K562 (cell line): ENCODE results near the gene HTRA3. TPM values are rescaled to one million over a fixed set of nuclear protein-coding genes. Genes with fewer than 3 reads are reported as not detected.

ENCODE experiments used
- CHD4 ChIP-seq: fragments of 200-600 bp; sonication (generic); IDR thresholded peaks from 3 replicates; pipeline ENCODE4 v1.6.1; 2012; ENCODE audit warnings: low read depth, mild to moderate bottlenecking, mixed read lengths, low read length, inconsistent platforms; ENCODE audit not compliant: insufficient read depth, insufficient replicate concordance, poor library complexity, severe bottlenecking
- CREB3L1 ChIP-seq: fragments of 450-650 bp; IDR thresholded peaks from 2 replicates; pipeline ENCODE4 v1.6.1; 2014; ENCODE audit warnings: low read depth, mild to moderate bottlenecking, moderate library complexity, borderline replicate concordance
- CREBBP ChIP-seq: IDR thresholded peaks from one replicate; pipeline ENCODE4 v1.6.1; 2012; ENCODE audit warnings: low read depth, mild to moderate bottlenecking, control low read depth, inconsistent platforms, low read length
- E2F1 ChIP-seq: sonication (generic); formaldehyde crosslinking; IDR thresholded peaks from 2 replicates; pipeline ENCODE4 v1.8.1; 2023; ENCODE audit warnings: mild to moderate bottlenecking, missing genetic modification reagents, moderate library complexity
- E2F3 ChIP-seq: fragments of 250-450 bp; sonication (Bioruptor Pico); IDR thresholded peaks from 2 replicates; pipeline ENCODE4 v1.4.0; 2020; ENCODE audit warnings: mild to moderate bottlenecking
- HDAC1 ChIP-seq, 2 experiments: fragments of 450-650 bp; IDR thresholded peaks; 2 replicates each; pipeline ENCODE4 v1.6.1; 2016 to 2017; ENCODE audit warnings: inconsistent platforms in 1 of 2, mild to moderate bottlenecking in 1 of 2, moderate library complexity in 1 of 2
- HOXB6 ChIP-seq: fragments of 250-450 bp; sonication (Bioruptor Pico); IDR thresholded peaks from 2 replicates; pipeline ENCODE4 v1.5.1; 2022; ENCODE audit warnings: mild to moderate bottlenecking, borderline replicate concordance
- KHSRP ChIP-seq: fragments of 450-650 bp; IDR thresholded peaks from 2 replicates; pipeline ENCODE4 v1.6.1; 2017
- MCM2 ChIP-seq: fragments of 450-650 bp; IDR thresholded peaks from 2 replicates; pipeline ENCODE4 v1.6.1; 2017; ENCODE audit warnings: low read depth, mild to moderate bottlenecking
- MECOM ChIP-seq: fragments of 250-450 bp; sonication (Bioruptor Pico); IDR thresholded peaks from 2 replicates; pipeline ENCODE4 v1.8.0; 2022; ENCODE audit warnings: inconsistent platforms
- NCOA1 ChIP-seq: fragments of 450-650 bp; IDR thresholded peaks from 2 replicates; pipeline ENCODE4 v1.6.1; 2016; ENCODE audit warnings: low read depth
- NCOR1 ChIP-seq: fragments of 450-650 bp; IDR thresholded peaks from 2 replicates; pipeline ENCODE4 v1.6.1; 2016; ENCODE audit warnings: mild to moderate bottlenecking, moderate library complexity
- PHF8 ChIP-seq: fragments of 200-600 bp; sonication (generic); IDR thresholded peaks from 2 replicates; pipeline ENCODE4 v1.6.1; 2012; ENCODE audit warnings: mixed run types, mild to moderate bottlenecking, inconsistent platforms, low read length, moderate library complexity, borderline replicate concordance
- POLR2H ChIP-seq: IDR thresholded peaks from 2 replicates; pipeline ENCODE4 v1.6.1; 2016; ENCODE audit warnings: missing genetic modification characterization, low read depth, mild to moderate bottlenecking, control low read depth, missing compliant biosample characterization, moderate library complexity
- RBM34 ChIP-seq: fragments of 200-400 bp; formaldehyde crosslinking; IDR thresholded peaks from 2 replicates; pipeline ENCODE4 v1.6.1; 2018; ENCODE audit warnings: low read length, borderline replicate concordance; ENCODE audit not compliant: insufficient read depth
- SOX6 ChIP-seq: fragments of 450-650 bp; IDR thresholded peaks from 2 replicates; pipeline ENCODE4 v1.6.1; 2014; ENCODE audit warnings: mild to moderate bottlenecking
- STAT5A ChIP-seq: IDR thresholded peaks from 2 replicates; pipeline ENCODE4 v1.6.1; 2012; ENCODE audit warnings: low read length, inconsistent platforms, borderline replicate concordance
- ZNF143 ChIP-seq: sonication (generic); formaldehyde crosslinking; IDR thresholded peaks from 2 replicates; pipeline ENCODE4 v1.9.0; 2022; ENCODE audit warnings: mild to moderate bottlenecking, missing genetic modification reagents
- ZNF584 ChIP-seq: fragments of 200-800 bp; sonication (Bioruptor generic); IDR thresholded peaks from 2 replicates; pipeline ENCODE4 v1.6.1; 2016; ENCODE audit warnings: low read depth, mild to moderate bottlenecking, missing genetic modification characterization, missing compliant biosample characterization
- ZNF76 ChIP-seq: fragments of 250-450 bp; sonication (Bioruptor Pico); IDR thresholded peaks from 2 replicates; pipeline ENCODE4 v1.4.0; 2020; ENCODE audit warnings: mild to moderate bottlenecking, moderate library complexity, borderline replicate concordance
- ZNF780A ChIP-seq: fragments of 250-450 bp; sonication (Bioruptor Pico); IDR thresholded peaks from 2 replicates; pipeline ENCODE4 v1.5.0; 2021; ENCODE audit warnings: mild to moderate bottlenecking
- ZNF785 ChIP-seq: fragments of 250-450 bp; sonication (Bioruptor Pico); IDR thresholded peaks from 2 replicates; pipeline ENCODE4 v1.4.0; 2020; ENCODE audit warnings: mild to moderate bottlenecking
- polyA plus RNA-seq, 8 experiments: library from polyadenylated mRNA; depleted of rRNA in 4 of 8; stranded (reverse) in 5 of 8; unstranded in 3 of 8; fragments of >200 nt; fragmentation: Nextera tagmentation in 2 of 8; fragmentation: Illumina TruSeq in 1 of 8; extraction: Ambion mirVana in 2 of 8; extraction: Trizol in 1 of 8; gene quantifications; 2 replicates each; pipeline versions ENCODE4 v1.2.1 to v1.2.3, GENCODE V29; 2011 to 2014; ENCODE audit warnings: inconsistent platforms in 1 of 8, missing spikeins in 1 of 8
- total RNA-seq, 7 experiments: library from RNA; depleted of rRNA in 6 of 7; stranded (reverse); fragments of >200 nt in 6 of 7; fragmentation: Illumina TruSeq in 2 of 7; extraction: Trizol in 2 of 7; gene quantifications; 2 replicates each; pipeline versions ENCODE4 v1.2.1 to v1.2.3, GENCODE V29; 2011 to 2021; ENCODE audit warnings: low replicate concordance in 1 of 7

HTRA3 gene
- total and polyA plus RNA-seq, 9 of the 15 experiments (the other 6 are each of a cell fraction or from before 2014, with no cell fraction given) = 0.04 TPM; not detected in 8

- TF ChIP-seq CREB3L1 (no peak), CREBBP (no peak), NCOR1 (peak; percentile 82), POLR2H (tag) (no peak), ZNF143 (CRISPR knock-in tag) (no peak), SOX6 (peak; percentile 88), MECOM (no peak), HOXB6 (no peak), E2F1 (CRISPR knock-in tag) (no peak), ZNF780A (CRISPR knock-in tag) (no peak), E2F3 (CRISPR knock-in tag) (no peak), MCM2 (no peak), ZNF76 (CRISPR knock-in tag) (no peak), NCOA1 (peak; percentile 79; the same call in 1 of the 2 replicates), RBM34 (no peak), STAT5A (peak; percentile 45; the same call in 1 of the 2 replicates), ZNF584 (CRISPR knock-in tag) (no peak), PHF8 (no peak), KHSRP (no peak), ZNF785 (CRISPR knock-in tag) (no peak), HDAC1 (IDR thresholded peaks at IDR 0.05) (peak in 1 of 2 experiments; percentile 84; a peak in 2 of 4 replicates), CHD4 (no peak)
These were observed 17.0 kb upstream of the HTRA3 start (continued) for GRCh38 chr4:8252301-8253173.
